ENCODE measurements around the gene ARL8A.
A peak's percentile ranks its signal among the peaks of the same experiment; 100 is the strongest.

GRCh38 chr1:202122639-202123335, 21.8 kb downstream of the ARL8A start, which contains the start of gene GPR37L1:
- TF ChIP-seq, protein P1, sequence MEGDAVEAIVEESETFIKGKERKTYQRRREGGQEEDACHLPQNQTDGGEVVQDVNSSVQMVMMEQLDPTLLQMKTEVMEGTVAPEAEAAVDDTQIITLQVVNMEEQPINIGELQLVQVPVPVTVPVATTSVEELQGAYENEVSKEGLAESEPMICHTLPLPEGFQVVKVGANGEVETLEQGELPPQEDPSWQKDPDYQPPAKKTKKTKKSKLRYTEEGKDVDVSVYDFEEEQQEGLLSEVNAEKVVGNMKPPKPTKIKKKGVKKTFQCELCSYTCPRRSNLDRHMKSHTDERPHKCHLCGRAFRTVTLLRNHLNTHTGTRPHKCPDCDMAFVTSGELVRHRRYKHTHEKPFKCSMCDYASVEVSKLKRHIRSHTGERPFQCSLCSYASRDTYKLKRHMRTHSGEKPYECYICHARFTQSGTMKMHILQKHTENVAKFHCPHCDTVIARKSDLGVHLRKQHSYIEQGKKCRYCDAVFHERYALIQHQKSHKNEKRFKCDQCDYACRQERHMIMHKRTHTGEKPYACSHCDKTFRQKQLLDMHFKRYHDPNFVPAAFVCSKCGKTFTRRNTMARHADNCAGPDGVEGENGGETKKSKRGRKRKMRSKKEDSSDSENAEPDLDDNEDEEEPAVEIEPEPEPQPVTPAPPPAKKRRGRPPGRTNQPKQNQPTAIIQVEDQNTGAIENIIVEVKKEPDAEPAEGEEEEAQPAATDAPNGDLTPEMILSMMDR (IDR thresholded peaks at IDR 0.05; ENCODE audit: poor library complexity): peak; percentile 32
- TF ChIP-seq EZH2 (IDR thresholded peaks at IDR 0.05; ENCODE audit: borderline replicate concordance) (no peak), EZH2phosphoT487 (IDR thresholded peaks at IDR 0.05; ENCODE audit: low read depth, severe bottlenecking, unreplicated experiment) (no peak)

All from hepatocyte (in vitro differentiated cells).